ENCODE data around the gene LRRC8D.
A peak's percentile ranks its signal among the peaks of the same experiment; 100 is the strongest.

The LRRC8D gene

GRCh38 chr1:89910780-89911179 lies 89.9 kb downstream of the LRRC8D start:
- Histone ChIP-seq H3K9ac (ENCODE audit: low read depth, low read length, poor library complexity, severe bottlenecking) (peak overlapping the region; percentile 11), H3K9me2 (replicated peaks; ENCODE audit: low read depth, low read length) (no peaks in the 10 kb centered on the region), H4K20me1 (ENCODE audit: insufficient read depth, low read length, poor library complexity, severe bottlenecking) (peaks cover 12% of the 10 kb centered on the region), H3K79me2 (ENCODE audit: insufficient read depth, low read length) (peaks cover 90% of the 10 kb centered on the region), H2AFZ (ENCODE audit: low read length) (no peak overlapping the region), H3K4me2 (ENCODE audit: low read depth, low read length, poor library complexity, severe bottlenecking) (no peak overlapping the region), H3K4me1 (ENCODE audit: insufficient read depth, low read length, poor library complexity, severe bottlenecking) (peaks cover 86% of the 10 kb centered on the region), H3F3A (ENCODE audit: low read depth) (peaks cover 4% of the 10 kb centered on the region; the same call in 1 of the 2 replicates), H3K27me3 (ENCODE audit: insufficient read depth, low read length, poor library complexity, severe bottlenecking) (no peaks in the 10 kb centered on the region), H3K4me3 (ENCODE audit: low read length, poor library complexity, severe bottlenecking) (no peak overlapping the region), H3K36me3 (ENCODE audit: insufficient read depth, low read length) (no peaks in the 10 kb centered on the region), H3K9me3 (ENCODE audit: insufficient read depth, low read depth, low read length) (no peaks in the 10 kb centered on the region)
- TF ChIP-seq EZH2phosphoT487 (IDR thresholded peaks at IDR 0.05; ENCODE audit: borderline replicate concordance) (no peak), CTCF (conservative IDR thresholded peaks at IDR 0.05; ENCODE audit: low read length) (no peak)

GRCh38 chr1:89911191-89911991 lies 90.6 kb downstream of the LRRC8D start:
- peaks cover 12% of the 10 kb centered on the region for H4K20me1 ChIP-seq (ENCODE audit: insufficient read depth, low read length, poor library complexity, severe bottlenecking)
- H3K79me2 ChIP-seq (ENCODE audit: insufficient read depth, low read length): peaks cover 90% of the 10 kb centered on the region
- peaks cover 83% of the 10 kb centered on the region for H3K4me1 ChIP-seq (ENCODE audit: insufficient read depth, low read length, poor library complexity, severe bottlenecking)
- no peaks in the 10 kb centered on the region for H3K36me3 ChIP-seq (ENCODE audit: insufficient read depth, low read length)
- H3K4me3 ChIP-seq (ENCODE audit: low read length, poor library complexity, severe bottlenecking): no peak overlapping the region
- H3K9me3 ChIP-seq (ENCODE audit: insufficient read depth, low read depth, low read length): no peaks in the 10 kb centered on the region
- TF ChIP-seq CTCF (conservative IDR thresholded peaks at IDR 0.05; ENCODE audit: low read length) (no peak), EZH2phosphoT487 (IDR thresholded peaks at IDR 0.05; ENCODE audit: borderline replicate concordance) (no peak)
- H3K4me2 ChIP-seq (ENCODE audit: low read depth, low read length, poor library complexity, severe bottlenecking): no peak overlapping the region
- no peak overlapping the region for H2AFZ ChIP-seq (ENCODE audit: low read length)
- no peaks in the 10 kb centered on the region for H3K9me2 ChIP-seq (replicated peaks; ENCODE audit: low read depth, low read length)
- H3K27me3 ChIP-seq (ENCODE audit: insufficient read depth, low read length, poor library complexity, severe bottlenecking): no peaks in the 10 kb centered on the region
- H3F3A ChIP-seq (ENCODE audit: low read depth): peaks cover 4% of the 10 kb centered on the region; the same call in 1 of the 2 replicates
- peak overlapping the region; percentile 11 for H3K9ac ChIP-seq (ENCODE audit: low read depth, low read length, poor library complexity, severe bottlenecking)

- TF ChIP-seq EZH2phosphoT487 (IDR thresholded peaks at IDR 0.05; ENCODE audit: borderline replicate concordance) (no peak), CTCF (conservative IDR thresholded peaks at IDR 0.05; ENCODE audit: low read length) (no peak)
- Histone ChIP-seq H3K4me1 (ENCODE audit: insufficient read depth, low read length, poor library complexity, severe bottlenecking) (peaks cover 76% of the 10 kb centered on the region), H3K9me3 (ENCODE audit: insufficient read depth, low read depth, low read length) (no peaks in the 10 kb centered on the region), H3K9me2 (replicated peaks; ENCODE audit: low read depth, low read length) (no peaks in the 10 kb centered on the region), H2AFZ (ENCODE audit: low read length) (no peak overlapping the region), H3F3A (ENCODE audit: low read depth) (peaks cover 4% of the 10 kb centered on the region; the same call in 1 of the 2 replicates), H3K79me2 (ENCODE audit: insufficient read depth, low read length) (peaks cover 95% of the 10 kb centered on the region), H3K4me3 (ENCODE audit: low read length, poor library complexity, severe bottlenecking) (no peak overlapping the region), H3K36me3 (ENCODE audit: insufficient read depth, low read length) (no peaks in the 10 kb centered on the region), H3K9ac (ENCODE audit: low read depth, low read length, poor library complexity, severe bottlenecking) (no peak overlapping the region), H3K4me2 (ENCODE audit: low read depth, low read length, poor library complexity, severe bottlenecking) (no peak overlapping the region), H3K27me3 (ENCODE audit: insufficient read depth, low read length, poor library complexity, severe bottlenecking) (no peaks in the 10 kb centered on the region), H4K20me1 (ENCODE audit: insufficient read depth, low read length, poor library complexity, severe bottlenecking) (peaks cover 18% of the 10 kb centered on the region)
These were observed 91.2 kb downstream of the LRRC8D start for GRCh38 chr1:89912073-89912472.
